ENCODE data around the gene PBRM1.

DNA sequence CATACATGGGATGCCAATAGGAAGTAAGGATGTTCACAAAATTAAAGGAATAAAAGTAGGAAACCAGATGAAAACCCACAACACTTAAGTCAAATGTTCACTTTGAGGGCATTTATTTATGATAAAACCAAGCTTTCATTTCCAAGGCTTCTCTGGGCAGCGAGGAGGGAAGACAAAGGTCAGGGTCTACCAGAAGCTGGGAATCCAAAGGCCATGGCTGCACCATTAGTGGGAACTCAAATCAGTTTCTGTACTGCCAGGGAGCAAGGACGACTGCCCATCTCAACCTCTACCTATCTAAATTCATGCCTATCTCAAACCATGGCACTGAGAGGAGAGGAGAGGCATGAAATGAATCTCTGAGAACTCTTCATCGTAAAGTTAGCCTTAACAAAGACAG is 22.6 kb downstream of the PBRM1 start:
- TF ChIP-seq, protein P1, sequence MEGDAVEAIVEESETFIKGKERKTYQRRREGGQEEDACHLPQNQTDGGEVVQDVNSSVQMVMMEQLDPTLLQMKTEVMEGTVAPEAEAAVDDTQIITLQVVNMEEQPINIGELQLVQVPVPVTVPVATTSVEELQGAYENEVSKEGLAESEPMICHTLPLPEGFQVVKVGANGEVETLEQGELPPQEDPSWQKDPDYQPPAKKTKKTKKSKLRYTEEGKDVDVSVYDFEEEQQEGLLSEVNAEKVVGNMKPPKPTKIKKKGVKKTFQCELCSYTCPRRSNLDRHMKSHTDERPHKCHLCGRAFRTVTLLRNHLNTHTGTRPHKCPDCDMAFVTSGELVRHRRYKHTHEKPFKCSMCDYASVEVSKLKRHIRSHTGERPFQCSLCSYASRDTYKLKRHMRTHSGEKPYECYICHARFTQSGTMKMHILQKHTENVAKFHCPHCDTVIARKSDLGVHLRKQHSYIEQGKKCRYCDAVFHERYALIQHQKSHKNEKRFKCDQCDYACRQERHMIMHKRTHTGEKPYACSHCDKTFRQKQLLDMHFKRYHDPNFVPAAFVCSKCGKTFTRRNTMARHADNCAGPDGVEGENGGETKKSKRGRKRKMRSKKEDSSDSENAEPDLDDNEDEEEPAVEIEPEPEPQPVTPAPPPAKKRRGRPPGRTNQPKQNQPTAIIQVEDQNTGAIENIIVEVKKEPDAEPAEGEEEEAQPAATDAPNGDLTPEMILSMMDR (IDR thresholded peaks at IDR 0.05), result no peak
- TF ChIP-seq POLR2A (IDR thresholded peaks at IDR 0.05), result no peak
